Measurements from ENCODE around the gene ZNF488.

DNA sequence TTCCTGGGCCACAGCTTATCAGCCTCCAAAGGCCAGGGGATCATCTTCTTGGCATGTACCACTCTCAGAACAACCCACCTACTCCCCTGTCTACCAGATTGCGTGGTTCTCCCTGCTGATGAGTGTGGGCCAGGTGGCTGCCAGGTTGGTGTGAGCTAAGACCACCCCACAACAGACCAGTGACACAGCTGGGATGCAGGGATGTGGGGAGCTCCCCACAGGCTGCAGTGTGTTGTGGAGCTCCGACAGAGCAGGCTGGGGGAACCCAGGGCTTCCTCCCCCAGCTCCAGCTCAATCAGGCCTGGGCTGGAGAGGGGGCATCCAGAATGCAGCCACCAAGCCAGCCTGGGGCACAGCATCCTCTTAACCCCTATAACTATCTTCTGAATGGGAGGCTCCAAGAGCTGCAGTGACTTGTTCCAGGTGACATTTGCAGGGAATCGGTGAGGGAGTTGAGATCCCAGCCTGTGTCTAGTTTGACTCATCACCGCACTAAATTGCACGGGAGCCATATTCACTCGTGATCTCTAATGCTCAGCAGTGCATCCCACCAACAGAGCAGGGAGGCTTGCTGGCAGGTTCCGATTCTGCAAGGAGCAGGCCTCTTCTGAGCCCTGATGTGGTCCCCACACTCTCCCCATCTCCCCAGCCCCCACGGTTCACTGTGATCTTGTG lies 62.4 kb downstream of the ZNF488 start:
- no peak for TF ChIP-seq POLR2AphosphoS5 (IDR thresholded peaks at IDR 0.05; ENCODE audit: borderline replicate concordance, low read depth, low read length)
- TF ChIP-seq FOXP2 (optimal IDR thresholded peaks at IDR 0.05; ENCODE audit: control extremely low read depth, extremely low read length, insufficient read depth): no peak
- TF ChIP-seq EZH2 (IDR thresholded peaks at IDR 0.05): no peak

Data from SK-N-MC (cell line).